ENCODE results near the gene BLVRB. TPM values are rescaled to one million over a fixed set of nuclear protein-coding genes. Genes with fewer than 3 reads are reported as not detected.

Gene BLVRB
- total and polyA plus RNA-seq, 4 donors, result 132 to 1,243 (median 252) TPM

- 65% methylated on average over 1 of the region's 1 CpG for WGBS
- TF ChIP-seq EGR1 (IDR thresholded peaks at IDR 0.05; ENCODE audit: low read depth in 2 of 2) (no peak), YY1 (IDR thresholded peaks at IDR 0.05) (no peak), NR2F2 (IDR thresholded peaks at IDR 0.05) (no peak), ATF3 (IDR thresholded peaks at IDR 0.05) (no peak), CTCF (IDR thresholded peaks at IDR 0.05; ENCODE audit: low read depth, low read length, missing input control) (no peak), JUND (IDR thresholded peaks at IDR 0.05) (no peak), HNF4G (IDR thresholded peaks at IDR 0.05) (no peak), ZBTB33 (IDR thresholded peaks at IDR 0.05) (no peak), SP1 (IDR thresholded peaks at IDR 0.05) (no peak), FOXA2 (IDR thresholded peaks at IDR 0.05) (no peak)
- no peaks in the 10 kb centered on the region for H3K27me3 ChIP-seq (ENCODE audit: control insufficient read depth in 4 of 4, insufficient read depth in 4 of 4, low read length in 3 of 4)
- H3K4me1 ChIP-seq (ENCODE audit: control insufficient read depth in 4 of 4, insufficient read depth in 4 of 4, low read length in 3 of 4), result no peaks in the 10 kb centered on the region
- no peak overlapping the region for H3K9ac ChIP-seq (ENCODE audit: low read depth in 1 of 2, low read length in 2 of 2)
- H3K36me3 ChIP-seq (ENCODE audit: control insufficient read depth in 4 of 4, insufficient read depth in 3 of 4, low read depth in 1 of 4, low read length in 3 of 4), result no peaks in the 10 kb centered on the region
- H3K4me3 ChIP-seq (ENCODE audit: low read depth in 1 of 3, low read length in 3 of 3), result no peak overlapping the region
- H3K9me3 ChIP-seq (ENCODE audit: control insufficient read depth in 4 of 4, low read length in 3 of 4), result no peaks in the 10 kb centered on the region
- no peak for DNase-seq (ENCODE audit: low spot score)
- no peak overlapping the region for H3K27ac ChIP-seq (ENCODE audit: low read depth in 1 of 2, low read length in 2 of 2)
Measured at GRCh38 chr19:40503320-40503695, 37.8 kb upstream of the BLVRB start.

- Histone ChIP-seq H3K27ac (ENCODE audit: low read depth in 1 of 2, low read length in 2 of 2) (no peak overlapping the region), H3K27me3 (ENCODE audit: control insufficient read depth in 4 of 4, insufficient read depth in 4 of 4, low read length in 3 of 4) (no peaks in the 10 kb centered on the region), H3K4me3 (ENCODE audit: low read depth in 1 of 3, low read length in 3 of 3) (no peak overlapping the region), H3K9ac (ENCODE audit: low read depth in 1 of 2, low read length in 2 of 2) (no peak overlapping the region), H3K9me3 (ENCODE audit: control insufficient read depth in 4 of 4, low read length in 3 of 4) (no peaks in the 10 kb centered on the region), H3K4me1 (ENCODE audit: control insufficient read depth in 4 of 4, insufficient read depth in 4 of 4, low read length in 3 of 4) (no peaks in the 10 kb centered on the region), H3K36me3 (ENCODE audit: control insufficient read depth in 4 of 4, insufficient read depth in 3 of 4, low read depth in 1 of 4, low read length in 3 of 4) (no peaks in the 10 kb centered on the region)
- TF ChIP-seq NR2F2 (IDR thresholded peaks at IDR 0.05), result no peak
- no peak for TF ChIP-seq ZBTB33 (IDR thresholded peaks at IDR 0.05)
- no peak for TF ChIP-seq REST (IDR thresholded peaks at IDR 0.05)
- no peak for TF ChIP-seq YY1 (IDR thresholded peaks at IDR 0.05)
- no peak for TF ChIP-seq FOXA2 (IDR thresholded peaks at IDR 0.05)
- no peak for TF ChIP-seq RAD21 (IDR thresholded peaks at IDR 0.05)
- TF ChIP-seq TAF1 (conservative IDR thresholded peaks at IDR 0.05), result no peak
- TF ChIP-seq HNF4A (conservative IDR thresholded peaks at IDR 0.05), result no peak
- TF ChIP-seq JUND (IDR thresholded peaks at IDR 0.05), result no peak
- TF ChIP-seq GABPA (IDR thresholded peaks at IDR 0.05 in 1 of 2, conservative IDR thresholded peaks at IDR 0.05 in 1 of 2), result no peak
- no peak for DNase-seq (ENCODE audit: low spot score)
- 61% methylated on average over 6 of the region's 6 CpGs for WGBS
Measured at GRCh38 chr19:40502647-40503319, 37.2 kb upstream of the BLVRB start.

Data from liver (tissue), 9 donors.